ENCODE measurements around the gene CNTN6.

DNA sequence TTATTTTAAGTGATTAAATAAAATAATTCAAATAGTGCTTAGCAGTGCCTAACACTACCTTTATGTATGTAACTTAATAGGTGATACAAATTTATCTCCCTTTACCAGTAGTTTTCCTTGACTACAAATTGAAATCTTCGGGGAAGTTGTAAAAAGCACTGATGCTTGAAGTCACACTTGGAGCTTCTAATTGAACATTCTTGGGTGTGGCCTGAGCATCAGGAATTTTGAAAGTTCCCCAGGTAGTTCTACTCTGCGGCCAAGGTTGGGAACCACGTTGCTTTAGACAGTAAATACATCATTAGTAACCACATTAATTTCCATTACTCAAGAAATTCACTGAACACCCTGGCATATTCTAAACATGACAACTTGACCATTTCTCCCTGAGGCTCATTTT, 351.4 kb downstream of the CNTN6 start:
- TF ChIP-seq, protein P1, sequence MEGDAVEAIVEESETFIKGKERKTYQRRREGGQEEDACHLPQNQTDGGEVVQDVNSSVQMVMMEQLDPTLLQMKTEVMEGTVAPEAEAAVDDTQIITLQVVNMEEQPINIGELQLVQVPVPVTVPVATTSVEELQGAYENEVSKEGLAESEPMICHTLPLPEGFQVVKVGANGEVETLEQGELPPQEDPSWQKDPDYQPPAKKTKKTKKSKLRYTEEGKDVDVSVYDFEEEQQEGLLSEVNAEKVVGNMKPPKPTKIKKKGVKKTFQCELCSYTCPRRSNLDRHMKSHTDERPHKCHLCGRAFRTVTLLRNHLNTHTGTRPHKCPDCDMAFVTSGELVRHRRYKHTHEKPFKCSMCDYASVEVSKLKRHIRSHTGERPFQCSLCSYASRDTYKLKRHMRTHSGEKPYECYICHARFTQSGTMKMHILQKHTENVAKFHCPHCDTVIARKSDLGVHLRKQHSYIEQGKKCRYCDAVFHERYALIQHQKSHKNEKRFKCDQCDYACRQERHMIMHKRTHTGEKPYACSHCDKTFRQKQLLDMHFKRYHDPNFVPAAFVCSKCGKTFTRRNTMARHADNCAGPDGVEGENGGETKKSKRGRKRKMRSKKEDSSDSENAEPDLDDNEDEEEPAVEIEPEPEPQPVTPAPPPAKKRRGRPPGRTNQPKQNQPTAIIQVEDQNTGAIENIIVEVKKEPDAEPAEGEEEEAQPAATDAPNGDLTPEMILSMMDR (optimal IDR thresholded peaks at IDR 0.05 in 1 of 3, IDR thresholded peaks at IDR 0.05 in 1 of 3, conservative IDR thresholded peaks at IDR 0.05 in 1 of 3; ENCODE audit: extremely low read depth in 1 of 3, insufficient read depth in 2 of 3, low read length in 3 of 3), result no peak
- TF ChIP-seq EZH2 (IDR thresholded peaks at IDR 0.05; ENCODE audit: low read length), result no peak

Data from keratinocyte (primary cell).